B cell (primary cell): ENCODE results near the gene METTL9. TPM values are rescaled to one million over a fixed set of nuclear protein-coding genes. Genes with fewer than 3 reads are reported as not detected.

ENCODE experiments used
- ATAC-seq: fragments of 200-7000 bp; cut with Tn5 transposase; one replicate; pipeline ENCODE4 v1.10.0; 2021; ENCODE audit warnings: low read depth, mild to moderate bottlenecking, moderate number of reproducible peaks, moderate library complexity
- CTCF ChIA-PET: fragments of 350-600 bp; sonication (Branson Sonifier 250); formaldehyde crosslinking; loops from one replicate; lab custom pipeline; 2021; ENCODE audit warnings: antibody characterized with exemption, inconsistent platforms; lab: Charles Lee
- POLR2A ChIA-PET: fragments of 350-600 bp; sonication (Branson Sonifier 250); formaldehyde crosslinking; loops from one replicate; lab custom pipeline; 2021; ENCODE audit warnings: antibody characterized with exemption; lab: Charles Lee
- DNase-seq: peaks from one replicate; pipeline ENCODE4 v3.0.0; 2013
- H2AFZ ChIP-seq: 2 replicates; pipeline ENCODE4 v1.6.1; 2012; ENCODE audit warnings: mild to moderate bottlenecking, low read depth, low read length; ENCODE audit not compliant: insufficient read depth, poor library complexity, severe bottlenecking
- H3K27ac ChIP-seq, 2 donors: 1 replicate in 1 of 2; 2 replicates in 1 of 2; pipeline ENCODE4 v1.5.1; 2012 to 2013; ENCODE audit warnings: low read length in 2 of 2, mild to moderate bottlenecking in 2 of 2, moderate library complexity in 1 of 2
- H3K27me3 ChIP-seq, 4 experiments: fragments of 200-600 bp in 1 of 4; sonication (generic) in 1 of 4; replicated peaks in 1 of 4; 1 replicate in 2 of 4; 2 replicates in 2 of 4; pipeline versions ENCODE4 v1.6.1 to v1.7.0; 2013 to 2016; ENCODE audit warnings: low read length in 3 of 4, mild to moderate bottlenecking in 2 of 4, mixed read lengths in 1 of 4, moderate library complexity in 1 of 4; ENCODE audit not compliant: insufficient read depth in 4 of 4, control insufficient read depth in 3 of 4; ENCODE audit errors: control extremely low read depth in 1 of 4
- H3K36me3 ChIP-seq, 2 experiments: replicated peaks in 1 of 2; 1 replicate in 1 of 2; 2 replicates in 1 of 2; pipeline versions ENCODE4 v1.6.1 to v1.7.1; 2013; ENCODE audit warnings: low read length in 1 of 2; ENCODE audit not compliant: insufficient read depth in 2 of 2, control insufficient read depth in 1 of 2; ENCODE audit errors: control extremely low read depth in 1 of 2, extremely low read depth in 1 of 2
- H3K4me1 ChIP-seq, 2 donors: fragments of 200-600 bp in 1 of 2; sonication (generic) in 1 of 2; 1 replicate in 1 of 2; 2 replicates in 1 of 2; pipeline versions ENCODE4 v1.5.1 to v1.6.1; 2013 to 2017; ENCODE audit warnings: low read length in 2 of 2; ENCODE audit not compliant: control insufficient read depth in 2 of 2, insufficient read depth in 2 of 2
- H3K4me2 ChIP-seq: replicated peaks from 2 replicates; pipeline ENCODE3; 2012; ENCODE audit warnings: mild to moderate bottlenecking, low read depth, low read length; ENCODE audit not compliant: poor library complexity, severe bottlenecking
- H3K4me3 ChIP-seq, 5 experiments: fragments of 200-600 bp in 1 of 5; sonication (generic) in 1 of 5; 1 replicate in 3 of 5; 2 replicates in 2 of 5; pipeline versions ENCODE4 v1.5.1 to v1.7.0; 2011 to 2016; ENCODE audit warnings: low read length in 4 of 5, mild to moderate bottlenecking in 4 of 5, low read depth in 2 of 5, control low read depth in 1 of 5, moderate library complexity in 1 of 5; ENCODE audit not compliant: insufficient read depth in 1 of 5; ENCODE audit errors: control extremely low read depth in 1 of 5, extremely low read depth in 1 of 5
- H3K79me2 ChIP-seq: fragments of 200-600 bp; sonication (generic); one replicate; pipeline ENCODE4 v1.6.0; 2016; ENCODE audit warnings: low read length; ENCODE audit not compliant: control insufficient read depth, insufficient read depth
- H3K9ac ChIP-seq: fragments of 200-600 bp; sonication (generic); 2 replicates; pipeline ENCODE4 v1.6.1; 2017; ENCODE audit warnings: mild to moderate bottlenecking, low read length, moderate library complexity
- H3K9me3 ChIP-seq, 3 donors: one replicate each; pipeline versions ENCODE4 v1.6.1 to v1.7.1; 2013; ENCODE audit warnings: low read length in 2 of 3; ENCODE audit not compliant: control insufficient read depth in 2 of 3, insufficient read depth in 1 of 3; ENCODE audit errors: control extremely low read depth in 1 of 3
- H4K20me1 ChIP-seq: 2 replicates; pipeline ENCODE4 v1.6.0; 2012; ENCODE audit warnings: mild to moderate bottlenecking, low read length; ENCODE audit not compliant: insufficient read depth, control insufficient read depth, poor library complexity, severe bottlenecking
- H3K27ac Mint-ChIP-seq: one replicate; pipeline ENCODE4 v1.8.0; 2021; ENCODE audit warnings: mixed read lengths
- H3K27me3 Mint-ChIP-seq: one replicate; pipeline ENCODE4 v1.8.0; 2021; ENCODE audit warnings: mixed read lengths
- H3K4me1 Mint-ChIP-seq: one replicate; pipeline ENCODE4 v1.8.0; 2021; ENCODE audit warnings: mixed read lengths
- H3K4me3 Mint-ChIP-seq: one replicate; pipeline ENCODE4 v1.8.0; 2021; ENCODE audit warnings: mixed read lengths
- H3K9me3 Mint-ChIP-seq: one replicate; pipeline ENCODE4 v1.8.0; 2022; ENCODE audit warnings: mixed read lengths; ENCODE audit not compliant: insufficient read depth
- CTCF ChIP-seq: fragments of 200-600 bp; IDR thresholded peaks from one replicate; pipeline ENCODE4 v1.8.0; 2022; ENCODE audit warnings: antibody characterized with exemption, mild to moderate bottlenecking
- EZH2 ChIP-seq: IDR thresholded peaks from 2 replicates; pipeline ENCODE4 v1.6.1; 2012; ENCODE audit warnings: borderline replicate concordance, low read depth, mild to moderate bottlenecking, moderate library complexity, low read length; ENCODE audit not compliant: insufficient read depth, poor library complexity, severe bottlenecking
- WGBS: methylation state at CpG from one replicate; pipeline ENCODE4 v1.1.5; 2013; ENCODE audit warnings: missing lambda C conversion rate; ENCODE audit not compliant: insufficient coverage; 5-methylcytosine and 5-hydroxymethylcytosine counted together
- intact Hi-C: fragments of 100-400 bp; cut with micrococcal nuclease; formaldehyde crosslinking; loops from one replicate; pipeline ENCODE4 v1.10.0; 2022
- polyA plus RNA-seq: library from polyadenylated mRNA; depleted of rRNA; stranded (reverse); fragments of >200 nt; gene quantifications from 2 replicates; pipeline ENCODE4 v1.2.3, GENCODE V29; 2012
- total RNA-seq, 2 donors: library from RNA; stranded (reverse); fragments of 120-200 nt in 1 of 2; gene quantifications; 1 replicate in 1 of 2; 2 replicates in 1 of 2; pipeline versions ENCODE4 v1.2.3 to v1.2.4, GENCODE V29; 2013 to 2022

The METTL9 gene
- total and polyA plus RNA-seq, 2 donors (not counting 1 experiment from before 2014, with no cell fraction given): 34.0 to 57.7 TPM

- TF ChIP-seq EZH2 (no peak), CTCF (no peak)
- H3K4me2 ChIP-seq: no peak overlapping the region
- H3K27ac Mint-ChIP-seq: no peak overlapping the region
- ChIA-PET CTCF (interaction anchor here (1.2 to 10.2 kb wide), 6 partner anchors 14 to 1418 kb away, joined by 3 to 159 read pairs (median 34); no protein-coding TSS in a partner anchor), POLR2A (no interaction called here)
- H4K20me1 ChIP-seq: no peaks in the 10 kb centered on the region
- H3K4me3 ChIP-seq: no peak overlapping the region
- DNase-seq: no peak
- H3K4me3 Mint-ChIP-seq: no peak overlapping the region
- H3K27me3 ChIP-seq: no peaks in the 10 kb centered on the region
- no peaks in the 10 kb centered on the region for H3K9me3 Mint-ChIP-seq
- H3K9me3 ChIP-seq: no peaks in the 10 kb centered on the region
- no peak overlapping the region for H2AFZ ChIP-seq
- peaks cover 49% of the 10 kb centered on the region for H3K4me1 Mint-ChIP-seq
- no peak for ATAC-seq
- H3K27ac ChIP-seq: no peak overlapping the region
- intact Hi-C loops: loop anchor here (10.0 kb wide), 1 partner anchor 1792 kb away; no protein-coding TSS in a partner anchor
- no CpG with 5 or more reads among the region's 7 CpGs for WGBS
- H3K79me2 ChIP-seq: peaks cover 6% of the 10 kb centered on the region
- no peaks in the 10 kb centered on the region for H3K27me3 Mint-ChIP-seq
- peaks cover 0 to 3% of the 10 kb centered on the region in 2 experiments for H3K36me3 ChIP-seq
- H3K4me1 ChIP-seq: peaks cover 39 to 48% of the 10 kb centered on the region in 2 donors
- no peak overlapping the region for H3K9ac ChIP-seq
These were observed 43.5 kb downstream of the METTL9 start for GRCh38 chr16:21642861-21643260.

DNA sequence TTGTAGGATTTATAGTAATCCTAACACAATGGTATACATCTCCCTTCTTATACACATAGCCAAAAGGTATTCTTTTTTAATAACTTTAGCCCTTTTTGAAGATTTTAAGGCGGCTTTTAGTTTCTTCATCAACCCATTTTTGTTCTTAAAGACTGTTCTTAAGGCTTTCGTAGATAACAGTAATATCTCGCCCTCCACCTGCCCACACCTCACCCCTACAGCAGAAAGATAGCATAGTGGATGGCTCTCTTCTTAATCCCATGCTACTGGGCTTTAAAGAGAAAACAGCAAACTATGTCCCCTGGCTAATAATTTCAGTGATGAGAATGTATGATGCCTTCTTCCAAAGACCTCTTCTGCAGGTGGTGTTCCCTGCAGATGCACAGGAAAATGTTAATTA, 44.4 kb downstream of the METTL9 start:
- no peaks in the 10 kb centered on the region for H3K27me3 ChIP-seq
- intact Hi-C loops: loop anchor here (10.0 kb wide), 1 partner anchor 1791 kb away; no protein-coding TSS in a partner anchor
- peak overlapping the region; percentile 83 to 92 for H3K27ac ChIP-seq
- no peak for ATAC-seq
- ChIA-PET POLR2A (no interaction called here), CTCF (interaction anchor here (0.6 to 10.2 kb wide), 4 partner anchors 13 to 67 kb away, joined by 3 to 159 read pairs (median 28); no protein-coding TSS in a partner anchor)
- H2AFZ ChIP-seq: no peak overlapping the region
- WGBS: 100% methylated on average over 2 of the region's 3 CpGs
- DNase-seq: no peak
- Mint-ChIP-seq H3K4me3 (peak overlapping the region; percentile 7), H3K27me3 (no peaks in the 10 kb centered on the region), H3K27ac (peak overlapping the region; percentile 89), H3K4me1 (peaks cover 54% of the 10 kb centered on the region), H3K9me3 (no peaks in the 10 kb centered on the region)
- peak overlapping the region; percentile 65 for H3K4me2 ChIP-seq
- H3K4me3 ChIP-seq: no peak overlapping the region
- H4K20me1 ChIP-seq: no peaks in the 10 kb centered on the region
- peaks cover 49 to 58% of the 10 kb centered on the region in 2 donors for H3K4me1 ChIP-seq
- no peak overlapping the region for H3K9ac ChIP-seq
- peaks cover 6% of the 10 kb centered on the region for H3K79me2 ChIP-seq
- no peaks in the 10 kb centered on the region for H3K9me3 ChIP-seq
- TF ChIP-seq CTCF (no peak), EZH2 (no peak)
- peaks cover 0 to 3% of the 10 kb centered on the region in 2 experiments for H3K36me3 ChIP-seq
